ENCODE data around the gene CFAP157. TPM values are rescaled to one million over a fixed set of nuclear protein-coding genes. Genes with fewer than 3 reads are reported as not detected.

Gene CFAP157
- total and polyA plus RNA-seq, 2 donors (not counting 3 experiments of a cell fraction or from before 2014, with no cell fraction given): 0.03 TPM; not detected in 1

DNA sequence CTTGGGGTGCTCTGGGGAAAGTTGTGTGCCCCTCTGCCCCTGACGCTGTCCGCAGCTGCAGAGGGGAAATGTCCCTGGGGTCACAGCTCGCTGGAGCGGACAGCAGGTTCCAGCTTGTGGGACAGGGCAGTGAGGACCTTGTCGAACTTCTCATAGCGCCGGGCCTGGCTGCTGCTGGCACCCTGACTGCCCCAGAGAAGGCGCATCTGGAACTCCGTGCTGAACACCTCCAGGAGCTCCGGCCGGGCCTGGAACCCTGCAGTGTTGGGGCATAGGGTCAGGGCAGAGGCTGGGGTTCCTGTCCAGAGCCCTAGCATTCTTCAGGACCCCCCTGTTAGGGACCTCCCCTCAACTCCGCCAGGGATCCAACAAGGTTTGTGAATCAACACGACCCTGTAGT lies 31.9 kb downstream of the CFAP157 start:
- TF ChIP-seq POLR2AphosphoS5 (IDR thresholded peaks at IDR 0.05; ENCODE audit: insufficient read depth, low read depth, low read length) (no peak), GATA2 (IDR thresholded peaks at IDR 0.05; ENCODE audit: insufficient read depth, insufficient read length, low read depth, low read length) (no peak), EZH2 (IDR thresholded peaks at IDR 0.05; ENCODE audit: borderline replicate concordance, low read depth, low read length, severe bottlenecking) (no peak), MYC (IDR thresholded peaks at IDR 0.05; ENCODE audit: low read depth, low read length) (no peak), FOS (IDR thresholded peaks at IDR 0.05; ENCODE audit: borderline replicate concordance, insufficient read depth, low read length) (no peak), POLR2A (IDR thresholded peaks at IDR 0.05; ENCODE audit: low read depth, low read length) (no peak), JUN (IDR thresholded peaks at IDR 0.05; ENCODE audit: borderline replicate concordance, insufficient read depth, insufficient read length, low read depth) (no peak)
- TF ChIP-seq, protein P1, sequence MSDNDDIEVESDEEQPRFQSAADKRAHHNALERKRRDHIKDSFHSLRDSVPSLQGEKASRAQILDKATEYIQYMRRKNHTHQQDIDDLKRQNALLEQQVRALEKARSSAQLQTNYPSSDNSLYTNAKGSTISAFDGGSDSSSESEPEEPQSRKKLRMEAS (IDR thresholded peaks at IDR 0.05; ENCODE audit: insufficient read depth, insufficient read length): no peak
- TF ChIP-seq, protein P2, sequence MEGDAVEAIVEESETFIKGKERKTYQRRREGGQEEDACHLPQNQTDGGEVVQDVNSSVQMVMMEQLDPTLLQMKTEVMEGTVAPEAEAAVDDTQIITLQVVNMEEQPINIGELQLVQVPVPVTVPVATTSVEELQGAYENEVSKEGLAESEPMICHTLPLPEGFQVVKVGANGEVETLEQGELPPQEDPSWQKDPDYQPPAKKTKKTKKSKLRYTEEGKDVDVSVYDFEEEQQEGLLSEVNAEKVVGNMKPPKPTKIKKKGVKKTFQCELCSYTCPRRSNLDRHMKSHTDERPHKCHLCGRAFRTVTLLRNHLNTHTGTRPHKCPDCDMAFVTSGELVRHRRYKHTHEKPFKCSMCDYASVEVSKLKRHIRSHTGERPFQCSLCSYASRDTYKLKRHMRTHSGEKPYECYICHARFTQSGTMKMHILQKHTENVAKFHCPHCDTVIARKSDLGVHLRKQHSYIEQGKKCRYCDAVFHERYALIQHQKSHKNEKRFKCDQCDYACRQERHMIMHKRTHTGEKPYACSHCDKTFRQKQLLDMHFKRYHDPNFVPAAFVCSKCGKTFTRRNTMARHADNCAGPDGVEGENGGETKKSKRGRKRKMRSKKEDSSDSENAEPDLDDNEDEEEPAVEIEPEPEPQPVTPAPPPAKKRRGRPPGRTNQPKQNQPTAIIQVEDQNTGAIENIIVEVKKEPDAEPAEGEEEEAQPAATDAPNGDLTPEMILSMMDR (IDR thresholded peaks at IDR 0.05; ENCODE audit: extremely low read depth in 1 of 2, insufficient read depth in 1 of 2, low read depth in 1 of 2, low read length in 2 of 2): no peak
- BruUV-seq (replicated peaks): no TSS peak
- ChIA-PET POLR2A (no interaction called here), CTCF (no interaction called here)
- dilution Hi-C loops (cut with MboI; ENCODE audit: extremely low pct_ligation_motif_present, low sequenced_read_pairs) (no loop called here), intact Hi-C loops (cut with micrococcal nuclease) (no loop called here)
- Histone ChIP-seq H2AFZ (ENCODE audit: low read depth, low read length) (no peak overlapping the region), H3K27ac (ENCODE audit: insufficient read depth, low read depth, low read length) (no peak overlapping the region), H3K4me1 (ENCODE audit: control insufficient read depth, extremely low read depth, insufficient read depth, low read length) (peaks cover 12% of the 10 kb centered on the region), H3K4me3 (replicated peaks in 1 of 3; ENCODE audit: insufficient read depth in 1 of 3, low read depth in 1 of 3, low read length in 3 of 3) (no peak overlapping the region), H4K20me1 (replicated peaks; ENCODE audit: control insufficient read depth, extremely low read depth, insufficient read depth, low read length) (no peaks in the 10 kb centered on the region), H3K4me2 (ENCODE audit: insufficient read depth, low read length) (no peak overlapping the region), H3K9ac (replicated peaks; ENCODE audit: extremely low read depth, insufficient read depth, low read length) (no peak overlapping the region), H3K36me3 (ENCODE audit: control insufficient read depth in 2 of 2, extremely low read depth in 1 of 2, insufficient read depth in 2 of 2, low read length in 2 of 2) (peaks cover 25 to 37% of the 10 kb centered on the region in 2 experiments), H3K9me3 (replicated peaks; ENCODE audit: control insufficient read depth, insufficient read depth, low read length) (no peaks in the 10 kb centered on the region), H3K79me2 (ENCODE audit: control insufficient read depth, insufficient read depth, low read length) (peaks cover 2% of the 10 kb centered on the region), H3K27me3 (ENCODE audit: control insufficient read depth in 2 of 2, insufficient read depth in 2 of 2, low read length in 2 of 2) (no peaks in the 10 kb centered on the region), H3K9me1 (replicated peaks; ENCODE audit: control insufficient read depth, extremely low read depth, insufficient read depth, low read length) (no peaks in the 10 kb centered on the region)
- FAIRE-seq (no peak), DNase-seq (ENCODE audit: low read depth, low spot score) (no peak)

All from endothelial cell of umbilical vein (primary cell).